ENCODE measurements around the gene SIT1.
"Not testable (repeated sequence)": the region's sequence is repeated elsewhere in the genome, so short reads cannot be mapped to it uniquely, and the experiment has no call there.

The SIT1 gene

DNA sequence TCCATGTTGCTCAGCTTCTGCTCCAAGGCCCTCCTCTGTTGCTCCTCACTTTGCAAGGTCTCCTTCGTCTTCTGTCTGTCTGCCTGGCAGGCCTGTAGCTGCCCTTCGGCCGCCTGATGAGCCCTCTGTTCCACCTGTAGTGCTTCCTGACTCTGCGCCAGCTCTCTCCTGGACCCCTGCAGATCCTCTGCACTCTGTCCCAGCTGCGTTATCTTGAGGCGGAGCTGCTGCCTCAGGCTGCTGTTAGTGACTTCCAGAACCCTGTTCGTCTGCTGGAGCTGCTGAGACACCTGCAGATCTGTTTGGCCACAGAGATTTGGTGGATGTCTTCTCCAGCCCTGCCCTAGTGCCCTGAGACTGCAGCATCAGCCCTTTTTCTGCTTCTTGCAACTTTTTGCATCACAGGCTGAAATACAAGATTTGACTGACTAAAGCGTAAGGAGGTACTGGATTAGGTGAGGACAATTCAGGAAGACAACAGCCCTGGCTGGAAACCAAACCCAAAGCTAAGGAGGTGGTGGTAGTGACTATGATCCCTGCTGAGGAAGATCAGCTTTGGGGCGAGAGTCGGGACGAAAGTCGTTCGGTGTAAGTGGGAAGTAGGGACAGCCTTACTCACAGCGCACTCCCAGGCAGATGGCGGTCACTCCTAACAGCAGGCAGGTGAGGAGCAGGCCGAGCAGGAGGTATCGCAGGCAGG, 34.6 kb downstream of the SIT1 start:
- H3K4me3 ChIP-seq (ENCODE audit: low read length) = no peak overlapping the region
- DNase-seq (ENCODE audit: low read depth, low spot score) = peak; percentile 25

DNA sequence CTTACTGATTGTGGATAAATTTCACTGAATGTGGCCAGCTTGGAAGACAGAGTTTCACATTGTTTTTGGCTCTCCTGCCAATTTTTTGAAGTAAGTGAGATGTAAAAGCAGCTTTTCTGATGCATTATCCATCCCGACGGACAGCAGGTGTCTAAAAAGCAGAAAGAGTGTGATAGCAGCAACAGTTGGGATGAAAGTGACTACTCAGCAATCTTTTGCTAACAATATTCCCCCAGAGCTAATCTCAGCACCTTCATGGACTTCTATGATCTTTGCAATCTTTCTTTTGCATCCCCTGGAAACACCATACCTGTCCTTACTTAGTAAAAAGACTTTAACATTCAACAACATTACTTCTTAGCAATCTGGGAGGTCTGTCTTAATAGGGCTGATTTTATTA, 37.9 kb downstream of the SIT1 start:
- H3K4me3 ChIP-seq (ENCODE audit: low read length) = no peak overlapping the region
- no peak for DNase-seq (ENCODE audit: low read depth, low spot score)

DNA sequence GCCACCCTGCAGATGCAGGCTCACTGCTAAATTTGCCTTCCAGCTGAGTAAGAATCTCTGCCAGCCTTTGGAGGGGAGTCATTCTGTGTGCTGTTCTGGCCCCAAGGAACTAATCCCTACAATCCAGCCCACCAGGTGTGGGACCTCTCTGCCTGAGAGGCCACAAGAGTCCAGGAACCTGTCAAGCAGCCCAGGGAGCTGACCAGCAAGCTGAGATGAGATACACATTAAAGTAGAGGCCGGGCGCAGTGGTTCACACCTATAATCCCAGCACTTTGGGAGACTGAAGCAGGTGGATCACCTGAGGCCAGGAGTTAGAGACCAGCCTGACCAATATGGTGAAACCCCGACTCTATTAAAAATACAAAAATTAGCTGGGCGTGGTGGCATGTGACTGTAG, 38.7 kb downstream of the SIT1 start:
- not testable (repeated sequence) for DNase-seq (ENCODE audit: low read depth, low spot score); H3K4me3 ChIP-seq (ENCODE audit: low read length)

DNA sequence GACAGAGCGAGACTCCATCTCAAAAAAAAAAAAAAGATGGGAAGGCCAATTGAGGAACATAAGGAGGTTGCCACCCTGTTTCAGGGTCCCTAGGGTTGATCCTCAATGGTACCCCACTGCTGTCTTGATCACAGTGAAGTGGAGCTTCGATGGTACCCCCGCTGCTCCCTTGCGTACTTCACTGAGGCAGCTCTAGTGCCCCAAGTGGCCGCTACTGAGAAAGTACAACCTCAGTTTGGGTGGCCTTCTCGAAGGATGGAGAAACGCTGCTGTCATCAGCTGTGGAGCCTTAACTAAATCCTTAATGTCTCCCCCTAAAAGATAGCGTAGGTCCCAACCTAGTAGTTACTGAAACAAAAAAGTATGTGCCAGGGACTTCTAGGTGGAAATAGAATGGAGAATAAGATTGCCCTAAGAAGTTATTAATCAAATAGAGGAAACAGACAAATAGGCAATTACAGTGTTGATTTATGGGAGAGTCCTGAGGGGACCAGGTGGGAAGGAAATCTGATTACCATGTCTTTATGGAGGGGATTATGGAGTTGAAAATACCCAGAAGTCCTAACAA, 39.4 kb downstream of the SIT1 start:
- no peak overlapping the region for H3K4me3 ChIP-seq (ENCODE audit: low read length)
- DNase-seq (ENCODE audit: low read depth, low spot score) = peak; percentile 48

DNA sequence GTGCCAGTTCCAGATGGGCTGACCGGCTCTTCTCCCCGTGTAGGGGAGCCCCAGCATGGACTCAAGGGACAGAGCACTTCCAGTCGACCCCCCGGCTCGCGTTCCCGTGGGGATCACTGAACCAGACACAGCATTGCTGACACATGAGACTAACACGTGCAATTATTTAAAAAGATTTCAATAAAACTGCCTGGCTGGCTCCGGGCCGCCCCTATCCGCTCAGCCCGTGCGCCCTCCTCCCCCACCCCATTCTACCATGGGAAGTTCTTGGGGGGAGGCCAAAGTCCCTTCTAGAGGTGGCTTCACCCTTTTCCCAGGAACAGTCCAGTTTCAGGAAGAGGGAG, 40.9 kb downstream of the SIT1 start:
- no peak for DNase-seq (ENCODE audit: low read depth, low spot score)
- H3K4me3 ChIP-seq (ENCODE audit: low read length) = no peak overlapping the region

DNA sequence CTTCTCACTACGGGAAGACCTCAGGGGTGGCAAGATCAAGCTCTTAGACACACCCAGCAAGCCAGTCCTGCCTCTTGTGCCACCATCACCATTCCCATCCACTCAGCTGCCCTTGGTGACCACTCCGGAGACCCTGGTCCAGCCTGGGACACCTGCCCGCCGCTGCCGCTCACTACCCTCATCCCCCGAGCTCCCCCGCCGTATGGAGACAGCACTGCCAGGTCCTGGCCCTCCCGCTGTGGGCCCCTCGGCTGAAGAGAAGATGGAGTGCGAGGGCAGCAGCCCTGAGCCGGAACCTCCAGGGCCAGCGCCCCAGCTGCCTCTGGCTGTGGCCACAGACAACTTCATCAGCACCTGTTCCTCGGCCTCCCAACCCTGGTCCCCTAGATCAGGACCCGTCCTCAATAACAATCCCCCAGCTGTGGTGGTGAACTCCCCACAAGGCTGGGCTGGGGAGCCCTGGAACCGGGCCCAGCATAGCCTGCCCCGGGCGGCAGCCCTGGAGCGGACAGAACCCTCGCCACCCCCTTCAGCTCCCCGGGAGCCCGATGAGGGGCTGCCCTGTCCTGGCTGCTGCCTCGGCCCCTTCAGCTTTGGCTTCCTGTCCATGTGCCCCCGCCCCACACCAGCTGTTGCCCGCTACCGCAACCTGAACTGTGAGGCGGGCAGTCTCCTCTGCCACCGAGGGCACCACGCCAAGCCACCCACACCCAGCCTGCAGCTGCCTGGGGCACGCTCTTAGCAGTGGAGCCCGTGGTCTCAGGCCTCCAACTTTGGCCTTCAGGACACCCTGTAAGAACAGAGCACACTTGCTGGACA, 41.5 kb downstream of the SIT1 start:
- no peak for DNase-seq (ENCODE audit: low read depth, low spot score)

DNA sequence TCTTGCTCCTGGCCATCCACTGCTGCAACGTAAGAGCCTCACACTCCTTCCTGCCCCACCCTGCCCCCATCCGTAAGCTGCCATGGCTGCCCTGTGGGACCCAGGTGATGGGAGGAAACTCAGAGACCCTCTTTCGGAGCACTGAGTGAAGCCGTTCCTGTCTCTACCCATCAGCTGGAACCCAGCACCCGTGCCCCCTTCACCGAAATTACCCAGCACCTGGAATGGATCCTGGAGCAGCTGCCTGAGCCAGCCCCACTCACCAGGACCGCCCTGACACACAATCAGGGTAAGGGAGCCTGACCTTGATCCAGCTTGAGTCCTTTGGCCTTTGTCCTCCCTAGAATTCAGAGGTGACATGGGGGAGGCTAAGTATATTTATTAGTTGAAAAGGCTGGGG, 42.5 kb downstream of the SIT1 start:
- DNase-seq (ENCODE audit: low read depth, low spot score) = no peak
- no peak overlapping the region for H3K4me3 ChIP-seq (ENCODE audit: low read length)

More for the DNA sequence above, 41.5 kb downstream of the SIT1 start:
- no peak overlapping the region for H3K4me3 ChIP-seq (ENCODE audit: low read length)

DNA sequence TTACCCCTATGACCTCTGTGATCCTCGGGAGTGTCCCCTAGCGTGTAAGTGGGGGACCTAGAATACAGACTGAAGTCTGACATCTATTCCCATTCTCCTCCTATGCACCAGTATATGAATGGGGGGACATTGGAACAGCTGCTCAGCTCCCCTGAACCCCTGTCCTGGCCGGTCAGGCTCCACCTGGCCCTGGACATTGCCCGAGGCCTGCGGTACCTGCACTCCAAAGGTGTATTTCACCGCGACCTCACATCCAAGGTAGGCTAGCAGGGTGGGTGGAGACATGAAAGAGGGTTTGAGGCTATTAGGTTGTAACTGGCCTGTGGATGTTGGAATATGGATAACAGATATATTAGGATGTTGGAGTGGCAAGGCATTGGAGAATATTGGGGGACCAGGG, 44.0 kb downstream of the SIT1 start:
- no peak overlapping the region for H3K4me3 ChIP-seq (ENCODE audit: low read length)

DNA sequence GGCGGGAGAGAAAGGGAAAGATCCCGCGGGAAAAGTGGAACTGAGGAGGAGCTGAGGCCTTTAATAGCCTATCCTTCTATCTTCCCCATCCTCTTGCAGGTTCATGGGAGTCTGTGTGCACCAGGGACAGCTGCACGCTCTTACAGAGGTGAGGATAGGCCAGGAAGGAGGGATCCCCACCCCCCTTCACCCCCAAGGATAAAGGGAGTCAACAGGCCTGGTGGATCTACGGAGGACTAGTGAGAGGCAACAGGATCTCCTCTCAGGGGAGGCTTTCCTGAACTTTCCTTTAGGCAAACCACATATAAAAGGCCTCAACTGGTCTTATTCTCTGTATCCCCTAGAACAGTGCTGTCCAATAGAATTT, 44.6 kb downstream of the SIT1 start:
- peak overlapping the region; percentile 66 for H3K4me3 ChIP-seq (ENCODE audit: low read length)
- DNase-seq (ENCODE audit: low read depth, low spot score) = no peak

More for the DNA sequence above, 44.0 kb downstream of the SIT1 start:
- DNase-seq (ENCODE audit: low read depth, low spot score) = no peak

DNA sequence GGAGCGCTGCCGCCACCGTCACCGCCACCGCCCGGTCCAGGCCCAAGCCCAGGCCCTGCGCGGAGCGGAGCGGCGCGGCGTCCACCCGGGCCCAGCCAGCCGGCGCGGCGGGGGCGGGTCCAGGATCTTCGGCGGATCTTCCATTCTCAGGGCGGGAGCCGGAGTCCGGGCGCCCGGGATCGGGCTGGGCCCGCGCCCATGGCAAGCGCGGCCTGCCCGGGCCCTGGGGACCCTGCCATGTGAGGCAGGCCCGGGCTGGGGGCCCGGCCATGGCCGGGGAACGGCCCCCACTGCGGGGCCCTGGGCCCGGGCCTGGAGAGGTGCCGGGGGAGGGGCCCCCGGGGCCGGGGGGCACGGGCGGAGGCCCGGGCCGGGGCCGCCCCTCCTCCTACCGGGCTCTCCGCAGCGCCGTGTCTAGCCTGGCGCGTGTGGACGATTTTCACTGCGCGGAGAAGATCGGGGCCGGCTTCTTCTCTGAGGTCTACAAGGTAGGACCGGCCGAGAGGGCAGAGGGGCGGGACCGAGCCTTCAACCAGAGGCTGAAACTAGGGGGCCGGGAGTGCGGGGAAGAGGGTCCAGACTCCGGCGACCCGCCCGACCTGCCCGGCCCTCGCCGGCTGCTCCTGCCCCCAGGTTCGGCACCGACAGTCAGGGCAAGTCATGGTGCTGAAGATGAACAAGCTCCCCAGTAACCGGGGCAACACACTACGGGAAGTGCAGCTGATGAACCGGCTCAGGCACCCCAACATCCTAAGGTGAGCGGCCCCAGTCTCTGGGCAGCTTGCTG, 45.2 kb downstream of the SIT1 start:
- DNase-seq (ENCODE audit: low read depth, low spot score) = no peak
- peak overlapping the region; percentile 66 for H3K4me3 ChIP-seq (ENCODE audit: low read length)

DNA sequence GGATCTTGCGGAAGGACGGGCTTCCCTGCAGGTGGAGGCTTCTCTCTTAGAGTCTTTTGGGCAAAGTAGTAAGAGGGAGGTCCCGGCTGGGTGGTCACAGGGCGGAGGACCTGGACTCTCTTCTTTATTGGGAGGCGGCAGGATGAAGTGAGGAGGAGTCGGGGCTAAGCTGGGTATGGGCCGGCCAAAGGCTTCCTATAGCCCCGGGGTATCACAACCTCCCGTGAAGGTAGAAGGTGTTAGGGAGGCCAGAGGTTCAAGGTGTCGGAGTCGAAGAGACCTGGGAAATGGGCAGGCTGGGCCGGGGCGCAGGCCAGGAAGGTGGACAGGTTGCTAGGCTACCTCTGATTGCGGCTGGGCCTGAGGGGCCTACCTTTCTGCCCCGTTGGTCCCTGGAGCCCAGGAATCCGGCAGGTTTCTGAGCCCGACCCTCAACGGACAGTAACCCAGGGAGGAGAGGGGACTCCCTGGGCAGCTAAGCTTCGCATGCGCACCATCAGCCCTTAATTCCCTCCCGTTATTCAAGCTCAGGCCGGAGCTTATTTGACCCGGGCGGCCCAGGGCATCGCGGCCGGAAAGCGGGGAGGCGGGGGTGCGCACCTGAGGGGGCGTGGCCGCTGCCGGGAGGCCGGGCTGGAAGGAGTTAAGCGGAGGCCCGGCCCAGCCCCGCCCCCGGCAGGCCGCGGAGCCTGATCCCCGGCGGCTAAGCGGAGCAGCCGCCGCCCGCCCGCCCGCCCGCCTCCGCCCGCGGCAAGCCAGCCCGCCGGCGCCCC, 46.0 kb downstream of the SIT1 start, which contains the start of gene TESK1:
TSS of gene TESK1 (plus strand) at position 685 of the 773 bp plus-strand sequence. CDS start 358 bp downstream, outside the sequence.
- DNase-seq (ENCODE audit: low read depth, low spot score) = peak; percentile 59
- H3K4me3 ChIP-seq (ENCODE audit: low read length) = peak within 1 kb of the TSS; percentile 77

DNA sequence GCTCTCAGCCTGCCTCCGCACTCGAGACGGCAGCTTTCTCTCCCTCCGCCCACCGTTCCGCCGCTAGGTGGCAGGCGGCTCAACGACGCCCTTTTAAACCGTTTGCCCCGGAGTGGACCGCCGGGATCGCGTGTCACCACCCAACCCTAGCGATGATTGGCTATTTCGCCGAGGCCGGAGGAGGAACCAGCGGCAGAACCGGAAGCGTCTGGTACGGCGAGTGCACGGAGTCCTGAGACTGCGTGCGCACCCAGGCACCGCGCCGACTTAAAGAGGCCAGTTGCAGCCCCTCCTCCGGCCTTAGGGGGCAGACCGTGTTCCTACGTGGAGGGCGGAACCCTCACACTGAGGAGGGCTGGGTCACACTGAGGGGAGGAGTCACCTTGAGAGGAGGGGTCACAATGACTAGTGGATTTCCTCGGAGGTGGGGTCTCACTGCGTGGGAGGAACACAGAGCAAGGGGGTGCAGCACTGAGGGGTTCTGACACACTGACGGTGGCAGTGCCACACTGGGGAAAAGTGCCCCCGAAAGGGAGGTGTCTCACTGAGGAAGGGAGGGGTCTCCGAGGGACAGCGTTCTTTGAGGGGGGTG, 46.6 kb downstream of the SIT1 start:
- H3K4me3 ChIP-seq (ENCODE audit: low read length) = peak overlapping the region; percentile 77
- DNase-seq (ENCODE audit: low read depth, low spot score) = peak; percentile 99

DNA sequence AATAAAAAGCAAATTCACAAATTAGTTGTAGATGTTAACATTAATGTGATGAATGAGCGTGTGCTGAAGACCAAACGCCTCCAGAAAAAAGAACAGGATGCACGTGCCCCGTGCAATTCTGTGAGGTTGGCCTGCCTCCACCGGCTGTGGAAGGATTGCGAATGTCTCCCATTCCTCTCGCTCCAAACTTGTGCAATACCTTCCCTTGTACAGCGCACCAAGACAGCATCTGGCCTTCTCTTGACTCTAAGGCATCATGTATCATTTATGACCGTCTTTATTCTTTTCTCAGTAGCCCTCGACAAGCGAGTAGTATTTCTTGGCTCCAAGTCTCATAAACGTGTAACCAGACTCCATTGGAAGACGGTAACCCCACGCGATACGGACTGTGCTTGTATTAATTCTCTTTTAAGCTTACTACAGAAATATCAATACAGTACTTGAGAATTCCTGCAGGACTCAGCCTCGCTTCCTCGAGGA, 47.2 kb downstream of the SIT1 start:
- DNase-seq (ENCODE audit: low read depth, low spot score) = no peak
- peak overlapping the region; percentile 67 for H3K4me3 ChIP-seq (ENCODE audit: low read length)

DNA sequence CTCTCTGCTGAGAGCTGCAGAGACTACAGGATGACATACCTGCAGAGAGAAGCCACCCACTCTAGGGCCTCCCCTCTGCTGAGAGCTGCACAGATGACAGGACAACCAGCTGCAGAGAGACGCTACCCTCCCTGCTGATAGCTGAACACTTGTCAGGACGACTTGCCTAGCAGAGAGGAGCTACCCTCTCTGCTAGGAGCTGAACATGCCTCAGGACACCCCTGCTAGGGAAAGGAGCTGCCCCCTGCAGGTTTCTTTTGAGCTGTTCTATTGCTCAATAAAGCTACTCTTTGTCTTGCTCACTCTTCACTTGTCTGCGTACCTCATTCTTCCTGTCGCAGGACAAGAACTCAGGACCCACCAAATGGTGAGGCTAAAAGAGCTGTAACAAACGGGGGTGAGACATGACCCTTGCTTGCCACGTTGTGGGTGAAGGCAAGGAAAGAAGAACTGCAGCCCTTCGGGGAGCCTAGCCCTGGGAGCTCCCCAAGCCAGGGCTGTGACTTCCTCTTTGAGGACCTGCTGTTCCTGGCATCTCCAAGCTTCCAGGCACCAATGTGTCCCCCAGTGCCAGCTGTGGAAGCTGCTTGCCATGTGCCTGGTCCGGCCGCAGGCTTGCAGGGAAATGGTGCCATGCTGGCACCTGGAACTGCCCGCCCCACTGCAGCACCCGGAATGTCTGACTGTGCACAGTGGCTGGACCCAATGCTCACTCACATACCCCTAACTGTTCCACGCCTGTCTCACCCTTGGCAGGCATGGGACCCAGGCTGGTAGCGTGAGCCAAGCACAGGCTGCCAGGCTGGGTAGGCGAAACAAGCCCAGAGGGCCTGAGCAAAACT, 50.7 kb downstream of the SIT1 start:
- DNase-seq (ENCODE audit: low read depth, low spot score) = peak; percentile 29
- H3K4me3 ChIP-seq (ENCODE audit: low read length) = no peak overlapping the region

All from Jurkat, Clone E6-1 (cell line).